ENCODE data around the gene SIRT4.

DNA sequence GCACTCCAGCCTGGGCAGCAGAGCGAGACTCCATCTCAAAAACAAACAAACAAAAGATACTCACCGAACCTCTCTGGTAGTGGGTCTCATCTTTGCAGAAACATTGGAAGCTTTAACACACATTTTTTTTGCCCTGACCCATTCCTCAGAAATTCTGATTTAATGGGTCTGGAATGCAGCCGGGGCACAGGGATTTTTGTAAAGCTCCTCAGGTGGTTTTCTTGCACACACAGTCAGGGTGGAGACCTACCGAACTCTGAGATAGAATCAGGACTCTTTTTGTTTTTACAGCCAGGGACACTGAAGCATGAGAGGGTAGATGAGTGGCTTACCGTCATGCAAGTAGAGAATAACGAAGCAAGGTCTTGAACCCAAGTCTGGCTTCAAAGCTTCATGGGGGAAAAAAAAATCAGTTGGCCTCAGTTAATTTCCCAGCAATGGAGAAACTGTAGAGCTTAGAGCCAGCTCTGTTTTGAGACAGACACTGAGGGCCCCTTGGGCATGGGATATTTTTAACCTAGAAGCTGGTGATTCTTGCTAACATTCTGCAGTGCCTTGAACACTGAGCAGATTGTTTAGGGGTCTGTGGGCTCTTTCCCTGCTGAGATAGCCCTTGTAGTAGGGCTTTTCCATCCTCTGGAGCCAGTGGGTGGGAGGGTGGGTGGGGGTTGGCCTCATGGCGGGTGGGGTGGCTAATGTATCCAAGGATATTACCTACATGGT is 15.2 kb upstream of the SIRT4 start:
- TF ChIP-seq CTCF (conservative IDR thresholded peaks at IDR 0.05; ENCODE audit: low read depth, low read length) (no peak), EZH2 (IDR thresholded peaks at IDR 0.05; ENCODE audit: borderline replicate concordance, low read depth, low read length, poor library complexity, severe bottlenecking) (no peak)

All from A673 (cell line).